Endothelial cell of umbilical vein (primary cell): ENCODE results near the gene CCSER1. TPM values are rescaled to one million over a fixed set of nuclear protein-coding genes. Genes with fewer than 3 reads are reported as not detected.

Experiments
- BruUV-seq: library from RNA; stranded (reverse); fragments of 400-500 nt; replicated peaks from 2 replicates; lab custom pipeline; 2021; lab: Mats Ljungman, UMichigan
- CTCF ChIA-PET: fragments of 300-600, 350-600 bp; sonication (Branson Sonifier 250); formaldehyde crosslinking; loops from one replicate; lab custom pipeline; 2021; ENCODE audit warnings: antibody characterized with exemption, inconsistent platforms; lab: Charles Lee
- POLR2A ChIA-PET: fragments of 300-600, 350-600 bp; sonication (Branson Sonifier 250); formaldehyde crosslinking; loops from one replicate; lab custom pipeline; 2021; ENCODE audit warnings: antibody characterized with exemption, inconsistent platforms; lab: Charles Lee
- DNase-seq: peaks from one replicate; pipeline ENCODE4 v3.0.0-alpha.2; 2011; ENCODE audit warnings: low read depth, low spot score
- FAIRE-seq: peaks from 2 replicates; lab custom pipeline; 2011; peaks lifted over from hg19 to GRCh38; lab: Jason Lieb, UNC
- H2AFZ ChIP-seq: 2 replicates; pipeline ENCODE4 v1.6.0; 2012; ENCODE audit warnings: low read depth, low read length, control low read depth, inconsistent platforms
- H3K27ac ChIP-seq: 2 replicates; pipeline ENCODE4 v1.5.1; 2011; ENCODE audit warnings: low read depth, mild to moderate bottlenecking, control low read depth, low read length, moderate library complexity; ENCODE audit not compliant: insufficient read depth
- H3K27me3 ChIP-seq, 2 experiments: 2 replicates each; pipeline versions ENCODE4 v1.6.0 to v1.6.1; 2011; ENCODE audit warnings: low read length in 2 of 2, mixed read lengths in 1 of 2; ENCODE audit not compliant: control insufficient read depth in 2 of 2, insufficient read depth in 2 of 2
- H3K36me3 ChIP-seq, 2 experiments: 2 replicates in 1 of 2; 3 replicates in 1 of 2; pipeline ENCODE4 v1.5.1; 2011; ENCODE audit warnings: low read length in 2 of 2, mild to moderate bottlenecking in 1 of 2, moderate library complexity in 1 of 2; ENCODE audit not compliant: control insufficient read depth in 2 of 2, insufficient read depth in 2 of 2; ENCODE audit errors: extremely low read depth in 1 of 2
- H3K4me1 ChIP-seq: 3 replicates; pipeline ENCODE4 v1.5.1; 2011; ENCODE audit warnings: mild to moderate bottlenecking, low read length; ENCODE audit not compliant: control insufficient read depth, insufficient read depth; ENCODE audit errors: extremely low read depth
- H3K4me2 ChIP-seq: 2 replicates; pipeline ENCODE4 v1.6.1; 2011; ENCODE audit warnings: low read length, control low read depth, mixed read lengths; ENCODE audit not compliant: insufficient read depth
- H3K4me3 ChIP-seq, 3 experiments: fragments of 200-600 bp in 1 of 3; sonication (generic), shearing (Covaris generic) in 1 of 3; replicated peaks in 1 of 3; 2 replicates each; pipeline ENCODE4 v1.5.1; 2011 to 2016; ENCODE audit warnings: control low read depth in 3 of 3, low read length in 3 of 3, mild to moderate bottlenecking in 2 of 3, inconsistent platforms in 1 of 3, low read depth in 1 of 3, moderate library complexity in 1 of 3; ENCODE audit not compliant: insufficient read depth in 1 of 3
- H3K79me2 ChIP-seq: 2 replicates; pipeline ENCODE4 v1.6.0; 2012; ENCODE audit warnings: low read length, inconsistent platforms; ENCODE audit not compliant: control insufficient read depth, insufficient read depth
- H3K9ac ChIP-seq: replicated peaks from 2 replicates; pipeline ENCODE3; 2011; ENCODE audit warnings: low read length, control low read depth; ENCODE audit not compliant: insufficient read depth; ENCODE audit errors: extremely low read depth
- H3K9me1 ChIP-seq: replicated peaks from 3 replicates; pipeline ENCODE4 v1.6.0; 2011; ENCODE audit warnings: mild to moderate bottlenecking, low read length; ENCODE audit not compliant: control insufficient read depth, insufficient read depth; ENCODE audit errors: extremely low read depth
- H3K9me3 ChIP-seq: replicated peaks from 2 replicates; pipeline ENCODE4 v1.5.1; 2012; ENCODE audit warnings: low read length, inconsistent platforms; ENCODE audit not compliant: control insufficient read depth, insufficient read depth
- H4K20me1 ChIP-seq: replicated peaks from 2 replicates; pipeline ENCODE3; 2011; ENCODE audit warnings: mild to moderate bottlenecking, low read length; ENCODE audit not compliant: control insufficient read depth, insufficient read depth; ENCODE audit errors: extremely low read depth
- CTCF ChIP-seq, 2 donors: IDR thresholded peaks; 1 replicate in 1 of 2; 2 replicates in 1 of 2; pipeline ENCODE4 v1.5.1; 2011; ENCODE audit warnings: low read length in 2 of 2, mild to moderate bottlenecking in 2 of 2, moderate library complexity in 2 of 2, control low read depth in 1 of 2, inconsistent platforms in 1 of 2, low read depth in 1 of 2; ENCODE audit not compliant: insufficient read depth in 1 of 2; ENCODE audit errors: extremely low read depth in 1 of 2
- EZH2 ChIP-seq: IDR thresholded peaks from 2 replicates; pipeline ENCODE4 v1.6.1; 2012; ENCODE audit warnings: borderline replicate concordance, low read depth, mild to moderate bottlenecking, moderate library complexity, low read length, inconsistent platforms; ENCODE audit not compliant: severe bottlenecking
- FOS ChIP-seq: IDR thresholded peaks from 2 replicates; pipeline ENCODE4 v1.6.1; 2011; ENCODE audit warnings: mild to moderate bottlenecking, low read length, moderate library complexity, borderline replicate concordance; ENCODE audit not compliant: insufficient read depth
- GATA2 ChIP-seq: IDR thresholded peaks from 2 replicates; pipeline ENCODE4 v1.7.0; 2011; ENCODE audit warnings: low read depth, mild to moderate bottlenecking, moderate library complexity, mixed read lengths, low read length; ENCODE audit not compliant: insufficient read length, insufficient read depth
- JUN ChIP-seq: IDR thresholded peaks from 2 replicates; pipeline ENCODE4 v1.6.1; 2011; ENCODE audit warnings: borderline replicate concordance, low read depth; ENCODE audit not compliant: insufficient read length, insufficient read depth
- MAX ChIP-seq: IDR thresholded peaks from 2 replicates; pipeline ENCODE4 v1.6.1; 2011; ENCODE audit not compliant: insufficient read depth, insufficient read length
- MYC ChIP-seq: IDR thresholded peaks from one replicate; pipeline ENCODE4 v1.6.1; 2011; ENCODE audit warnings: mild to moderate bottlenecking, low read depth, low read length
- POLR2A ChIP-seq: IDR thresholded peaks from 2 replicates; pipeline ENCODE4 v1.6.1; 2012; ENCODE audit warnings: low read depth, mild to moderate bottlenecking, control low read depth, low read length
- POLR2AphosphoS5 ChIP-seq: IDR thresholded peaks from 2 replicates; pipeline ENCODE4 v1.6.1; 2012; ENCODE audit warnings: low read depth, mild to moderate bottlenecking, control low read depth, low read length, moderate library complexity; ENCODE audit not compliant: insufficient read depth
- dilution Hi-C: fragments of 300-500 bp; cut with MboI; formaldehyde crosslinking; loops from one replicate; pipeline ENCODE4 v1.15.0; 2019; ENCODE audit warnings: low sequenced_read_pairs; ENCODE audit not compliant: extremely low pct_ligation_motif_present
- intact Hi-C: fragments of 100-400 bp; cut with micrococcal nuclease; formaldehyde crosslinking; loops from one replicate; pipeline ENCODE4 v1.10.0; 2022
- polyA plus RNA-seq, 4 experiments: library from polyadenylated mRNA; depleted of rRNA in 3 of 4; stranded (reverse) in 3 of 4; unstranded in 1 of 4; fragments of >200 nt; gene quantifications; 2 replicates each; pipeline versions ENCODE4 v1.2.1 to v1.2.3, GENCODE V29; 2011 to 2012; ENCODE audit warnings: missing spikeins in 1 of 4
- total RNA-seq: library from RNA; stranded (reverse); gene quantifications from 2 replicates; pipeline ENCODE4 v1.2.3, GENCODE V29; 2021

The CCSER1 gene
- total and polyA plus RNA-seq, 2 donors (not counting 3 experiments of a cell fraction or from before 2014, with no cell fraction given), result 0.11 to 1.8 TPM

DNA sequence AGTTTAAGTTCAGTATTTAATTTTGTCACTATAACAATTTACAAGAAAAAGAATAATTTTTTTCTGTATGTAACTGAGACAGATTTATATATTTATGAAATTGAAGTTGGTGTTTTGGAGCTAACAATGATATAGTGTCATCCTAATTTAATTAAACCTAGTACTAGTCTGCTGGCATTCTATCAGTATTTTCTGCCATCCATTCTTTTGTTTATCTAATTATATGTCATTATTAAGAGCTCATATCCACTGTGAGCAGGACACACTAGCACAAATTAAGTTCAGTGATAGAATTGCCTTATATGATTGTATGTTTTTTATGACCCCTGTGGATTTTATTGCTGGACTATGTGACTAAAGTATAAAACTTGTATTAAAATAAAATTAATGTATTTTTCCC, 996.5 kb downstream of the CCSER1 start:
- H4K20me1 ChIP-seq, result no peaks in the 10 kb centered on the region
- no peaks in the 10 kb centered on the region for H3K9me3 ChIP-seq
- FAIRE-seq (no peak), DNase-seq (no peak)
- H3K27ac ChIP-seq, result no peak overlapping the region
- ChIA-PET POLR2A (no interaction called here), CTCF (interaction anchor here (3.2 kb wide), 1 partner anchor 11 kb away, joined by 14 read pairs; no protein-coding TSS in a partner anchor)
- no peaks in the 10 kb centered on the region for H3K9me1 ChIP-seq
- no peaks in the 10 kb centered on the region for H3K4me1 ChIP-seq
- dilution Hi-C loops, result no loop called here
- no peaks in the 10 kb centered on the region for H3K27me3 ChIP-seq
- intact Hi-C loops, result no loop called here
- no peak overlapping the region for H3K4me3 ChIP-seq
- TF ChIP-seq MAX (no peak), GATA2 (no peak), JUN (no peak), MYC (no peak), POLR2AphosphoS5 (no peak), EZH2 (no peak), CTCF (IDR thresholded peaks at IDR 0.05; ENCODE audit: extremely low read depth in 1 of 2, insufficient read depth in 1 of 2, low read depth in 1 of 2, low read length in 2 of 2) (no peak), FOS (no peak), POLR2A (no peak)
- no peak overlapping the region for H2AFZ ChIP-seq
- no peak overlapping the region for H3K4me2 ChIP-seq
- no peak overlapping the region for H3K9ac ChIP-seq
- BruUV-seq, result no TSS peak
- no peaks in the 10 kb centered on the region for H3K36me3 ChIP-seq
- no peaks in the 10 kb centered on the region for H3K79me2 ChIP-seq
